Breast epithelium (tissue), 3 donors: ENCODE results near the gene ASTL.

Experiments used
- CTCF ChIP-seq, 3 donors: fragments of 450-650 bp; IDR thresholded peaks; one replicate each; pipeline ENCODE4 v1.5.1; 2016 to 2017; ENCODE audit warnings: antibody characterized with exemption in 3 of 3, mild to moderate bottlenecking in 3 of 3, moderate library complexity in 3 of 3
- POLR2A ChIP-seq: fragments of 450-650 bp; IDR thresholded peaks from one replicate; pipeline ENCODE4 v1.6.1; 2016; ENCODE audit warnings: antibody characterized with exemption, mild to moderate bottlenecking, moderate library complexity
- POLR2AphosphoS5 ChIP-seq, 3 donors: sonication (generic); formaldehyde crosslinking; IDR thresholded peaks; one replicate each; pipeline ENCODE4 v1.6.1; 2017; ENCODE audit warnings: antibody characterized with exemption in 3 of 3

- TF ChIP-seq CTCF (IDR thresholded peaks at IDR 0.05) (no peak), POLR2AphosphoS5 (IDR thresholded peaks at IDR 0.05) (no peak), POLR2A (no peak)
These were observed 29.0 kb downstream of the ASTL start for GRCh38 chr2:96109361-96109680.
